HepG2 (cell line): Measurements from ENCODE around the gene ITSN2. TPM values are rescaled to one million over a fixed set of nuclear protein-coding genes. Genes with fewer than 3 reads are reported as not detected.

Source experiments
- ATM ChIP-seq: fragments of 450-650 bp; IDR thresholded peaks from 2 replicates; pipeline ENCODE4 v1.7.1; 2017; ENCODE audit warnings: mild to moderate bottlenecking, borderline replicate concordance
- BORCS8-MEF2B ChIP-seq: sonication (generic); formaldehyde crosslinking; IDR thresholded peaks from 2 replicates; pipeline ENCODE4 v1.8.0; 2022; ENCODE audit warnings: mild to moderate bottlenecking, missing genetic modification reagents
- CBFB ChIP-seq: sonication (generic); formaldehyde crosslinking; IDR thresholded peaks from 2 replicates; pipeline ENCODE4 v1.4.0; 2020; ENCODE audit warnings: missing genetic modification reagents
- CEBPG ChIP-seq: IDR thresholded peaks from 2 replicates; pipeline ENCODE4 v1.6.1; 2016
- FOSL2 ChIP-seq: sonication (generic); formaldehyde crosslinking; IDR thresholded peaks from 2 replicates; pipeline ENCODE4 v1.4.0; 2020; ENCODE audit warnings: missing genetic modification reagents
- GATA4 ChIP-seq: sonication (generic); IDR thresholded peaks from 2 replicates; pipeline ENCODE4 v1.6.1; 2016; ENCODE audit warnings: antibody characterized with exemption, low read depth, borderline replicate concordance
- GATAD2A ChIP-seq: IDR thresholded peaks from 2 replicates; pipeline ENCODE4 v1.6.1; 2016
- HDAC2 ChIP-seq: sonication (generic); formaldehyde crosslinking; IDR thresholded peaks from 2 replicates; pipeline ENCODE4 v1.4.0; 2020; ENCODE audit warnings: missing genetic modification reagents
- HOMEZ ChIP-seq: IDR thresholded peaks from 2 replicates; pipeline ENCODE4 v1.6.1; 2016; ENCODE audit warnings: low read depth
- PAXIP1 ChIP-seq: sonication (generic); formaldehyde crosslinking; conservative IDR thresholded peaks from 2 replicates; pipeline ENCODE4 v1.4.0; 2020; ENCODE audit warnings: mild to moderate bottlenecking, missing genetic modification reagents, moderate library complexity
- PHB2 ChIP-seq: fragments of 450-650 bp; IDR thresholded peaks from 2 replicates; pipeline ENCODE4 v1.6.1; 2018; ENCODE audit not compliant: partially characterized antibody
- SKIL ChIP-seq: sonication (generic); formaldehyde crosslinking; IDR thresholded peaks from 2 replicates; pipeline ENCODE4 v1.8.0; 2022; ENCODE audit warnings: missing genetic modification reagents, mild to moderate bottlenecking, moderate library complexity, borderline replicate concordance
- SOX13 ChIP-seq, 3 experiments: fragments of 450-650 bp in 1 of 3; sonication (generic) in 1 of 3; formaldehyde crosslinking in 1 of 3; IDR thresholded peaks in 2 of 3; conservative IDR thresholded peaks in 1 of 3; 2 replicates each; pipeline versions ENCODE4 v1.5.0 to v1.6.1; 2016 to 2020; ENCODE audit warnings: antibody characterized with exemption in 1 of 3, mild to moderate bottlenecking in 1 of 3, missing compliant biosample characterization in 1 of 3, missing genetic modification reagents in 1 of 3, moderate library complexity in 1 of 3
- SOX5 ChIP-seq: IDR thresholded peaks from 2 replicates; pipeline ENCODE4 v1.6.1; 2016; ENCODE audit warnings: borderline replicate concordance
- SOX6 ChIP-seq, 2 experiments: fragments of 450-650 bp in 1 of 2; sonication (generic) in 1 of 2; formaldehyde crosslinking in 1 of 2; IDR thresholded peaks; 2 replicates each; pipeline versions ENCODE4 v1.4.0 to v1.6.1; 2017 to 2020; ENCODE audit warnings: antibody characterized with exemption in 1 of 2, mild to moderate bottlenecking in 1 of 2, missing genetic modification reagents in 1 of 2
- THRA ChIP-seq: sonication (generic); formaldehyde crosslinking; IDR thresholded peaks from 2 replicates; pipeline ENCODE4 v1.4.0; 2020; ENCODE audit warnings: missing genetic modification reagents, borderline replicate concordance
- ZBTB10 ChIP-seq: sonication (generic); formaldehyde crosslinking; IDR thresholded peaks from 2 replicates; pipeline ENCODE4 v1.4.0; 2020; ENCODE audit warnings: missing genetic modification reagents, borderline replicate concordance
- ZNF615 ChIP-seq: sonication (generic); formaldehyde crosslinking; IDR thresholded peaks from 2 replicates; pipeline ENCODE4 v1.5.0; 2020; ENCODE audit warnings: mild to moderate bottlenecking, missing genetic modification reagents, borderline replicate concordance
- polyA plus RNA-seq, 8 experiments: library from polyadenylated mRNA; depleted of rRNA in 3 of 8; stranded (reverse) in 7 of 8; unstranded in 1 of 8; fragments of >200 nt; fragmentation: Illumina TruSeq in 4 of 8; extraction: Trizol in 4 of 8; gene quantifications; 2 replicates each; pipeline versions ENCODE4 v1.2.1 to v1.2.3, GENCODE V29; 2011 to 2016; ENCODE audit warnings: low read depth in 4 of 8, missing spikeins in 1 of 8, mixed read lengths in 1 of 8; ENCODE audit not compliant: insufficient read depth in 1 of 8
- total RNA-seq, 5 experiments: library from RNA; depleted of rRNA; stranded (reverse); fragments of >200 nt; fragmentation: Illumina TruSeq; extraction: Trizol; gene quantifications; 2 replicates each; pipeline ENCODE4 v1.2.3, GENCODE V29; 2016; ENCODE audit warnings: low read depth in 1 of 5

ITSN2 gene
- total and polyA plus RNA-seq, 2 of the 13 experiments (the other 11 are each of a cell fraction or from before 2014, with no cell fraction given): 26.0 to 26.6 TPM

GRCh38 chr2:24158131-24158530 is 202.2 kb downstream of the ITSN2 start (continued):
- TF ChIP-seq ZBTB10 (no peak), ZNF615 (CRISPR knock-in tag) (no peak), ATM (no peak), SOX6 (IDR thresholded peaks at IDR 0.05) (no peak), SOX6 (CRISPR knock-in tag; IDR thresholded peaks at IDR 0.05) (peak; percentile 93), PAXIP1 (CRISPR knock-in tag) (0 out of 2 replicates have a peak, but pooled peaks have one; percentile 23), HOMEZ (peak; percentile 65), GATAD2A (CRISPR knock-in tag) (peak; percentile 81), CBFB (no peak), PHB2 (no peak), GATA4 (no peak), CEBPG (CRISPR knock-in tag) (peak; percentile 11; the same call in 1 of the 2 replicates), HDAC2 (CRISPR knock-in tag) (peak; percentile 55; the same call in 1 of the 2 replicates), BORCS8-MEF2B (CRISPR knock-in tag) (no peak), SOX13 (IDR thresholded peaks at IDR 0.05) (peak; percentile 91), SOX13 (CRISPR knock-in tag; conservative IDR thresholded peaks at IDR 0.05 in 1 of 2, IDR thresholded peaks at IDR 0.05 in 1 of 2) (peak in 1 of 2 experiments; percentile 94; a peak in 2 of 4 replicates), FOSL2 (peak; percentile 57), SOX5 (CRISPR knock-in tag) (peak; percentile 97), THRA (CRISPR knock-in tag) (0 out of 2 replicates have a peak, but pooled peaks have one; percentile 51), SKIL (CRISPR knock-in tag) (peak; percentile 30; the same call in 1 of the 2 replicates)
